Activated naive CD4-positive, alpha-beta T cell treated with anti-CD3 and anti-CD28 coated beads, Interleukin-2, amount 50 U/mL, for 16 hours (primary cell): Measurements from ENCODE around the gene TMEM91.
A peak's percentile ranks its signal among the peaks of the same experiment; 100 is the strongest.

Experiments used
- DNase-seq: peaks from one replicate; pipeline ENCODE4 v3.0.0-alpha.2; 2020

Gene TMEM91

DNA sequence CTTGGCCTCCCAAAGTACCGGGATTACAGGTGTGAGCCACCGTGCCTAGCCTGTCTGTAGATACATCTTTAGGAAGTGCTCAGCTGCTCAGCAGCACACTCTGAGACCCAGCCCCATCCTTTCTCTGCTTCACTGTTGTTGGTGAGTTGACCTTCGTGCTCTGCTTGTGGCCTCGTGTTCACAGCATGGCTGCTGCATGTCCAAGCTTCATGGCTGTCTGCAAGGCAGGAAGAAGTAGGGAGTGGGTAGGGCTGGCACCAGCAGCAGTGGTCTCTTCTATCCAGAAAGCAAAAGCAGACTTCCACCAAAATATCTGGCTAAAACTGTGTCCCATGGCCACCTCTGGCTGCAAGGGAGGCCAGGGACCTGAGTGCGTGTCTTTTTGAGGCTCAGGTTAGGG, 36.6 kb downstream of the TMEM91 start:
- no peak for DNase-seq

DNA sequence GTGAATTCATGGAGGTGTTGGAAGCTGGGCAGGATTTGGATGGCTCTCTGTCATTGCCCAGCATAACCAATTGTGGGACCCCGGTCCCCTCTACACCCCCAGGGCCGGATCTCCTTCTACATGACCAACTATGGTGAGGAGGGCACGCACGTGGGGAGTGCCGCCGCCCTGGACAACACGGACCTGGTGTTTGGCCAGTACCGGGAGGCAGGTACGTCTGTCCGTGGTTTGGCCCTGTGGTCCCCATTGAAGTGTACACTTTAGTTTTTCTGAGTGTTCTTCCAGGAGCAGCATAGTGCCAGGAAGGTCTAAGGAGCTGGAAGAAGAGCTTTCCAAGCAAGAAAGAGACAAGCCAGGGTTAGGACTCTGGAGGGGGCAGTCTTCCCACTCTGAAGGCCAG, 37.6 kb downstream of the TMEM91 start:
- no peak for DNase-seq

DNA sequence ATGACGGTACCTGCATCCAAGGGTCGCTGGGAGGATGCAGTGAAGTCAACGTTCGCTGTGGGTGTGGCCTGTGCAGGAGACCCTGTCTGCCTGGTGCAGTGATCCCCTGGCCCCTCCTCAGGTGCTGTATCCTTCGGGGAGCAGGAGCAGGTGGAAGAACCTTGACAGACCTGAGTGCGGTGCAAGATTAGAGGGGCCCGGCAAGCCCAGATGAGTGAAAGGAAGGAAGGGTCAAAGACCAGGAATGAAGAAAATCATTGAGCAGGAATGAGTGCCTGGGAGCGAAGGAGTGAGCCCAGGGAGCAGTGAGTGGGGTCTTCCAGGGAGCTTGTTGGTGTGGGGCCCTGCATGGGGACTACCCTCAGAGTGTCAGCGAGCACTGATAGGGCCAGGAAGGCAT, 38.1 kb downstream of the TMEM91 start:
- DNase-seq, result no peak

DNA sequence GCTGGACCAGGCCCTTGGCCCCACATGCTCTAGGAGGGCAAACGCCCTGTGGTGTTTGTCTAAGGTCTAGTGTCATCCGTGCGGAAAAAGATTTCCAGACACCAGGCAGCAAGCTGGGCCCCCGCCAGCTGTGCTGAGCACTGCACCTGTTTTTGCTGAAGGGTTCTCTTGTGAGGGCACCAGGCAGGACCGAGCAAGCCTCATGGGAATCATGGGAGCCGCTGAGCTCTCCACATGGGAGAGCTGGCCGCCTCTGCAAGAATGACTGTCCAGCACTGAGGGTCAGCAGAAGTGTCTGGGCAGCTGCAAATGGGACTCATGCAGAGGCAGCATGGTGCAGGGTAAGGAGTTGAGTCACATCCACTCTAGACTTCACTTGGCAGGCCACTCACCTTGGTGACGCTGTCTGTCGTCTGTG, 38.8 kb downstream of the TMEM91 start:
- no peak for DNase-seq

DNA sequence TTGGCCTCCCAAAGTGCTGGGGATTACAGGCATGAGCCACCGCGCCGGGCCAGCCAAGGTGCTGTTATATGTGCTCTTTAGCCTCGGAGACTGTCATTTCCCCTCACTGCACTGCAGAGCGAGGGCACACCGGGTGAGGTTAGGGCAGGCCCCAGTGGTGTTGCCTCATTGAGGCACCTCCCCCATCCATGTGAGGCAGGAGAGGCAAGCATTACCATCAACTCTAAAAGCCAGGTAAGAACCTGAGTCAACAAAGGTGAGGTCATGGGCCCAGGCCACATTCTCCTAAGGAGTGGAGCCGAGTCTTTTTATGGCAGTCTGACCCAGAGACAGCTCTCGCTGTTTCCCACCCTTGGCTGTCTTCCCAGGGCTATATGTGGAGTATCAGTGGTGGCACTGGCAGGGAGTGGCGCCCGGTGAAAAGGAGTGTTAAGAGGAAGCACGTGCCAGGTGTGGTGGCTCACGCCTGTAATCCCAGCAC, 39.9 kb downstream of the TMEM91 start:
- DNase-seq, result no peak

DNA sequence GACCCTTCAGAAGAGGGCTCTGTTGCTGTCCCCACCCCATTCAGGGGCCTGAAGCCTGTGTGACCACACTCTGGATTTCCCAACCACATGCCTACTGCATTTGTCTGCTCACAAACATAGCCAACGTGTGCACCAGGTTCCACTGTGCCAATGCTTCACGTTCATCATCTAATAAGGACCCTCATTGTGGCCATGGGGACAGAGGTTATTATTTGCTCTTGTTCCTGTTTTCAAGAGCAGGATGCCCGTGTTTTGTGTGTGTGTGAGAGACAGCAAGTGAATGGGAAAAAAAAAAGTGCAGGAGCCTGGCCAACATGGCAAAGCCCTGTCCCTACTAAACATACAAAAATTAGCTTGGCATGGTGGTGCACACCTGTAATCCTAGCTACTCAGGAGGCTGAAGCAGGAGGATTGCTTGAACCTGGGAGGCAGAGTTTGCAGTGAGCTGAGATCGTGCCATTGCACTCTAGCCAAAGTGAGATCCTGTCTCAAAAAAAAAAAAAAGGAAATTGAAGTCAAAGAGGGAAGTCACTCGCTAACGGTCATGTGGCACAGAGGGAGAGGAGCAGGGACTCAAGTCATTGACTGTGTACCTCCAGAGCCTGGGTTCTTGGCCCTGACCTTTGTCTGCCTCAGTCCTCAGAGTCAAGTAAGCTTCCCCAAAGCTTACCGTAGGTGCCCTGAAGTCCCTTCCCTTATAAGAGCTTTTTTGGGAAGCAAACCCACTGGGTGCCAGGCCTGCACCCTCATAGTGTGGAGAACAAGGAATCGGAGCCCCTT, 44.0 kb downstream of the TMEM91 start:
- no peak for DNase-seq

DNA sequence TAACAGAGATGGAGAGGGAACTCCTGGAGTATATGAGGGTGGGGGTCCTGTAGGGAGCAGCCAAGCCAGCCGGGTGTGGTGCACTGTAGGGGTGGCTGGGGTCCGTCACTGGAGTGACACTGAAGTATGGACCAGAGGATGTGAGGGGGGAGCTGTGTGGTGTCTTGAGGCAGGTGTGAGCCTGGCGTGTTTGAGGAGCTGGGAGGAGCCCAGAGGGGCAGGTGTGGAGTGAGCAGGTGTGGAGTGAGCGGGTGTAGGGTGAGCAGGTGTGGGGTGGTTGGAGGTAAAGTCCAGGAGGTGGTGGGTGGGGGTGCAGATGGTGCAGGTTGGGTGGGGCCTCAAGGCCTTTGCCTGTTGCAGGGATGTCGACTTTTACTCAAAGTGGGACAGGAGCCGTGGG, 45.0 kb downstream of the TMEM91 start:
- DNase-seq, result no peak

DNA sequence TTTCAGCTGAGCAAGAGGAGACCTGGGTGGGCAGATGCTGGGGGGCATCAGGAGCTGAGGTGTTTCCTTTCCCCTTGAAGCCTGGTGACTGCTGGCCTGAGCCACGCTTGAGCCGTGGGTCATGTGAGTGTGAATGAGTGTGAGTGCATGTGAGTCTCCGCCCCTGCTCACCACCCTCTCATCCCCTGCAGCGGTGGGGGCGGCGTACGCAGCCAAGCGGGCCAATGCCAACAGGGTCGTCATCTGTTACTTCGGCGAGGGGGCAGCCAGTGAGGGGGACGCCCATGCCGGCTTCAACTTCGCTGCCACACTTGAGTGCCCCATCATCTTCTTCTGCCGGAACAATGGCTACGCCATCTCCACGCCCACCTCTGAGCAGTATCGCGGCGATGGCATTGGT, 45.6 kb downstream of the TMEM91 start:
- DNase-seq, result no peak

DNA sequence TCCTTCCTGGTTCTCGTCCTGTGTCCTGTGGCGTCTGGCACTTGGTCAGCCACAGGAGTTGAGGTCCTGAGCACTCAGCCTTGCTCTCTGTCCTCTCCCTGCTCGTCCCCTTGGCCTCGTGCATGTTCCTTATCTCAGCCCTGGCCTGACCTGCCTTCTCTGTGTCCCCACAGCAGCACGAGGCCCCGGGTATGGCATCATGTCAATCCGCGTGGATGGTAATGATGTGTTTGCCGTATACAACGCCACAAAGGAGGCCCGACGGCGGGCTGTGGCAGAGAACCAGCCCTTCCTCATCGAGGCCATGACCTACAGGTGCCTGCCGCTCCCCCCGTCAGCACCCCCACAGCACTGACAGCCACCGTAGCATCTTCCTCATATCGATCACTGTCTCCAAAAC, 46.1 kb downstream of the TMEM91 start:
- DNase-seq, result no peak

DNA sequence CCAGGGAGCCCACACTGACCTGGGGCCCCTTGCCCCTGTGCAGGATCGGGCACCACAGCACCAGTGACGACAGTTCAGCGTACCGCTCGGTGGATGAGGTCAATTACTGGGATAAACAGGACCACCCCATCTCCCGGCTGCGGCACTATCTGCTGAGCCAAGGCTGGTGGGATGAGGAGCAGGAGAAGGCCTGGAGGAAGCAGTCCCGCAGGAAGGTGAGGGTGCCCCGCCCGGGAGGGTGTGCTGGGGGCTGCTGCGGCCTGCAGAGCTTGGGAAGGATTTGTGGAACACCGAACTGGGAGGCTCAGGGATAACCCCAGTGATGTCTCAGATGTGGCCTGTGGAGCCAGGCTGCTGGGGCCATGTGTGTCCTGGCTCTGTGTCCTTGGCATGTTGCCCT, 46.6 kb downstream of the TMEM91 start:
- no peak for DNase-seq

DNA sequence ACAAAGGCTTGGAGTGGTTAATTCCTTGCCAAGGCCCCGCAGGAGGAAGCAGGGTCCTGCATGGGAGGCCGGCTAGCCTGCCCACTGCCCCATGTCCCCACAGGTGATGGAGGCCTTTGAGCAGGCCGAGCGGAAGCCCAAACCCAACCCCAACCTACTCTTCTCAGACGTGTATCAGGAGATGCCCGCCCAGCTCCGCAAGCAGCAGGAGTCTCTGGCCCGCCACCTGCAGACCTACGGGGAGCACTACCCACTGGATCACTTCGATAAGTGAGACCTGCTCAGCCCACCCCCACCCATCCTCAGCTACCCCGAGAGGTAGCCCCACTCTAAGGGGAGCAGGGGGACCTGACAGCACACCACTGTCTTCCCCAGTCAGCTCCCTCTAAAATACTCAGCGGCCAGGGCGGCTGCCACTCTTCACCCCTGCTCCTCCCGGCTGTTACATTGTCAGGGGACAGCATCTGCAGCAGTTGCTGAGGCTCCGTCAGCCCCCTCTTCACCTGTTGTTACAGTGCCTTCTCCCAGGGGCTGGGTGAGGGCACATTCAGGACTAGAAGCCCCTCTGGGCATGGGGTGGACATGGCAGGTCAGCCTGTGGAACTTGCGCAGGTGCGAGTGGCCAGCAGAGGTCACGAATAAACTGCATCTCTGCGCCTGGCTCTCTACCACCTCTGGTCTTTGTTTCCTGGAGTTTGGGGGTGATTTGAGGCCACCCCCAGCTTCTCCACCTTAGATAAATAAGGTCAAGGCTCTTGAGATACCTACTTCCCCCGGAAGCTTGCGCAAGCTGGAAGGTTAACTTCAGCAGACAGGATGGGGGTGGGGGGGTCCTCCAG, 48.2 kb downstream of the TMEM91 start:
- no peak for DNase-seq

DNA sequence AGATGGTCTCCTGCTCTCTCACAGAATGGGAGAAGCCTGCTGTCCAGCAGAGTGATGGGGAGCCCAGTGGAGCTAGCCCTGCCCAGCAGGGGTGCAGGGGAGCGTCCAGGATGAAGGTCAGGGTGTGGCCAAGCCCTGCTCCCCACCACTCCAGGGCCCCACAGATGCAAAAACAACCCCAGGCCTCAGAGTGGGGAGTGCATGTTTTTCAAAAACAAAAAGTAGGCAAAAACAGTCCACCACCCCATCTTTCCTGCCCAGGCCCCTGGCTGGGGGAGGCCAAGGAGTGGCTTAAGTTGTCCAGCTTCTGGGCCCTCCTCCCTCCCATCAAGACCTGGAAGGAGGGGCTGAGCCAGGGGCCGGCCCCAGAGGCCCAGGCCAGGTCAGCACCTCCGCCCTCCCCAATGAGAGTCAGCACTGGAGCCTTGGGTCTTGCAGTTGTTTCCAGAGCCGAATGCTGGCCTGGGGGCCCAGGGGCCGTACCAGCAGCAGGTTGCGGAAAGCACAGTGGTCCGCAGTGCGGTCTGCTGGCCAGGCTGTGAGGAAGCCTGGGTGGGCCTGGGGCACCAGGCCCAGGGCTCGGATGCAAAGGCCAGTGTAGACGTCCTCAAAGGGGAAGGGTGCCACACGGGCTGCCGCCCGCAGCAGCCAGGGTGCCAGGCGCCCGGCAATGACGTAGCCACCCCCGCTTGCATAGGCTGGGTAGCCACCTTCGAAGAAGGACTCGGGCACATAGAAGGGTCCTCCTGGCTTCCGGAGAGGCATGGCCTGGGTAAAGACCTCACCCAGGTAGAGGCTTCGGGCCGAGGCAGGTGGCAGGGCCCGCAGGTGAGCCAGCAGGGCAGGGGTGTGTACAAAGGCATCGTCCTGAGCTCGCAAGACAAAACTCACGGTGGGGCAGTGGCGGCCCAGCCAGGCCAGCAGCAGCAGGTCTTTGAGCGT, 49.1 kb downstream of the TMEM91 start:
- DNase-seq, result no peak

DNA sequence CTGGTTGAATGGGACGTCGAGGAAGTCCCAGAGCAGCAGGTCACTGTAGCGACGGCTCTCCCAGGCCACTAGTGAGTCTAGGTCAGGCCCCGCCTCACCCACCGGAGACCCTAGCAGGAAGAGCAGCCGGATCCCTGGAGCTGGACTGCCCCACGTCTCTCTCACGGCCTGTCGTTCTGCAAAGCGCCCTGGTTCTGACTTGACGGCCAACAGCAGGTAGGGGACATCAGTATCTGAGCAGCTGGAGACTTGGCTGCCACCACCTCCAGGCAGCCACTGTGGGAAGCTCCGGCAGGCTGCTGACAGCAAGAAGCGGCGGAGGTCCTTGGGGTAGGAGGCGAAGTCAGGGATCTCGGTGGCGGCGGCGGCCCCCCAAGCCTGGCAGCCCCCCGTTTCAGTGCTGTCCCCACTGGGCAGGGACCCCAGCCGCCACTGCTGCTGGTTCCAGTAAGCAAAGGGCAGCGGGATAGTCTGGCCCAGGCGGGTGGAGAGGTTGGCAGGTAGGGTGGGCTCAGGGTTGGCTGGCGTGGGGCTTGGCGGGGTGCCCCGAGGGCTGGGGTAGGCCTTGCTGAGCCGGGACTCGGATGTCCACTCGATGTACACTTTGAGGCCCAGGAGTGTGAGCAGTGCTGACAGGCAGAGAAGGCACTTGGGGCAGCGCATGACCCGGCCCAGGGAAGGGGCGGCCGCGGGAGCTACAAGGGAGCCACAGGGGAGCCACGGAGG, 49.9 kb downstream of the TMEM91 start:
- DNase-seq, result no peak

DNA sequence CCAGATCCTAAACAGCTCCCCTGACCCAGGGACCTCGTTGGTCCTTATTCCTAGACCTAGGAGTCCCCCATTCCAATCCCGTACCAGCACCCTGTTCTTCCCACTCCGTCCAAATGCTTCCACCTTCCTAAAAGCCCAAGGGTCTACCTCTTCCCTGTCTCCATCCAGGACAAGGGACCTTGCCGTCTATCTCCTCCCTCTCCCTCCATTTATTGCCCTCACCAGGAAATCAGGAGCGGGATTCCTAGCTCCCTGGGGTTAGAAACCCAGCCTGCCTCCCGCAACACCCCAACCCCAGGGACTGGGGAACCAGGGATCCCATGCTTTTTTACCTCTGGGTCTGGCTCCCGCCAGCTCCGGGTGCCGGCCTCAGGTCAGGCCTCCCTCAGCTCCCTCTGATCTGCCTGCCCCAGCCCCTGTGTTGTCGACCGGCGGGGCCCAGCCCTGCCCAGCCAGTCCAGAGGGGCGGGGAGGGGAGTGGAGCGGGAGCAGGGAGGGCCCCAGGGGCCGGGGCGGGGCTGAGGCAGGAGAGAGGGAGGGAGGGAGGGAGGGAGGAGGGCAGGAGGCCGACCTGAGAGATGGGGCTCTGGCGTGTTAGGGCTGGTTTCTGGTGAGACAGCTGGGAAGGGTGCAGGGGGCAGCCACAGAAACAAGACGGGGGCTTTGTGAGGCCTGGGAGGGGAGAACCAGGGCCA, 50.8 kb downstream of the TMEM91 start, which contains the start of gene B3GNT8:
Gene B3GNT8 (minus strand): TSS at position 423 of the 695 bp plus-strand sequence. CDS start 596 bp downstream, outside the sequence.
- DNase-seq, result peak; percentile 44

DNA sequence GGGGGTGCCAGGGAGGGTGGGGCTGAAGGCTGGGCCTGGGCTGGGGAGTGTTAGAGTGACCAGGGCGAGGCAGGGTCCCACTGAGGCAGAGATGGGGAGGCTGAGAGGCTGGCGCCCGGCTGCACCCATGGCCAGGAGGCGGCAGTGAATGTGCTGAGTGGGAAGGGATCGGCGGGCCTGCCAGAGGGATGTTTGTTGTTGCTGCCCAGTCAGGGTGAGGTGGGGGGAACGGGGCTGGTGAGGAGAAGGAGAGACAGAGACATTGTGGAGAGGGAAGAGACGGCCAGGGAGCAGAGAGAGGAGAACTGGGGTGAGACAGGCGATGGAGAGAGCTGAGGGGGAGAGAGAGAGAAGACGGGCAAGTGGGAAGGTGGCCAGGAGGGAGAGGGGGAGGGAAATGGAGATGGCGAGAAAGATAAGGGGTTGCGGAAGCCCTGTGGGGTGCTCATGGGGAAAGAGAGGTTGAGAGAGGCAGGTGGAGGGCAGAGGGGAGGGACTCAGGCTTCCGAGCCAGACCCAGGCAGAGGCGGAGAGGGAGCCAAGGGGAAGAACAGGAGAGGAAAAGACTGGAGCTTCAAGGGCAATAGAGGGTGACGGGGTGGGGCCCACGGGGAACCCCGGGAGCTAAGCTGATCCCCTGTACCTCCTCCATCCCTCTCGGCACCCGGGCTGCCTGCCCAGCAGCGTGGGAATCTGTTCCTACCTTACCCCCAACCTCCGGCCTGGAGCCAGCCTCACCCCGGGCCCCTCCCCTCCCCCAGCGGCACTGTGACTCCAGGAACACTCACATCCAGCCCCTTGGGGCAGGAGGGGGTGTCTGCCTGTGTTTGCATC, 51.5 kb downstream of the TMEM91 start:
- DNase-seq, result no peak

DNA sequence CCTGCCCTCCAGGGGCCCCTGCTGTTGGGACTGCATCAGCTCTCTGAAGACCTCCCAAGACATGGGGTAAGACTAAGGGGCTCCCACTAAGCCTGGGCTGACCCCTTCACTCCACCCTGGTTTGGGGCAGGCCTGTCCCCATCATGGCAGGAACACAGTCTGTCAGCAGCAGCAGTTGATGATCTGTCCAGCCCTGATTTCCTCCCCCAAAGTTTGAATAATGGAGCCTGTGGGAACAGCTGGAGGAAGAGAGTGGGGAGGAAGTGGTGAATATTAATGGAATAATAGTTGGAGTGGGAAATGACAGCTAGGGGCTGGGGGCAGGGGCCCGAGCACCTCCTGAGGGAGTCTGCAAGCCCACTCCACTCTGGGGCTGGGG, 52.1 kb downstream of the TMEM91 start:
- DNase-seq, result no peak

DNA sequence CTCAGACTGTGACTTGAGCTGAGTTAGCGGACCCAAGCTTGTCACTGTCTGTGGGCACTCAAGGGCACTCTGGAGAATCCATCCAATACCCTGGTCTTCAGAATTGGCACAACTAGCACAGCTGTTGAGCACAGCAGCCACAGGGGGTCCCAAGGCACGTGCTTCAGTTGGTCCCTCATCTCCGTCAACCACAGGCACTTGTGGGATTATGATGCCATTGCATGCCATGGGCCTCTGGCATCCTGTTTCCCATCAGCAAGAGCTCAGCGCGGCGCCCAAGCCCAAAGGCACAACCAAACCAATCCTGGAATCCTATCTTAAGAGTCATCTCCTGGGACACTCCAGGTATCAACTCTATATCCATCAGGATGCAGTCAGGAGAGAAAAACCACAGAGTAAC, 54.6 kb downstream of the TMEM91 start:
- DNase-seq, result no peak

DNA sequence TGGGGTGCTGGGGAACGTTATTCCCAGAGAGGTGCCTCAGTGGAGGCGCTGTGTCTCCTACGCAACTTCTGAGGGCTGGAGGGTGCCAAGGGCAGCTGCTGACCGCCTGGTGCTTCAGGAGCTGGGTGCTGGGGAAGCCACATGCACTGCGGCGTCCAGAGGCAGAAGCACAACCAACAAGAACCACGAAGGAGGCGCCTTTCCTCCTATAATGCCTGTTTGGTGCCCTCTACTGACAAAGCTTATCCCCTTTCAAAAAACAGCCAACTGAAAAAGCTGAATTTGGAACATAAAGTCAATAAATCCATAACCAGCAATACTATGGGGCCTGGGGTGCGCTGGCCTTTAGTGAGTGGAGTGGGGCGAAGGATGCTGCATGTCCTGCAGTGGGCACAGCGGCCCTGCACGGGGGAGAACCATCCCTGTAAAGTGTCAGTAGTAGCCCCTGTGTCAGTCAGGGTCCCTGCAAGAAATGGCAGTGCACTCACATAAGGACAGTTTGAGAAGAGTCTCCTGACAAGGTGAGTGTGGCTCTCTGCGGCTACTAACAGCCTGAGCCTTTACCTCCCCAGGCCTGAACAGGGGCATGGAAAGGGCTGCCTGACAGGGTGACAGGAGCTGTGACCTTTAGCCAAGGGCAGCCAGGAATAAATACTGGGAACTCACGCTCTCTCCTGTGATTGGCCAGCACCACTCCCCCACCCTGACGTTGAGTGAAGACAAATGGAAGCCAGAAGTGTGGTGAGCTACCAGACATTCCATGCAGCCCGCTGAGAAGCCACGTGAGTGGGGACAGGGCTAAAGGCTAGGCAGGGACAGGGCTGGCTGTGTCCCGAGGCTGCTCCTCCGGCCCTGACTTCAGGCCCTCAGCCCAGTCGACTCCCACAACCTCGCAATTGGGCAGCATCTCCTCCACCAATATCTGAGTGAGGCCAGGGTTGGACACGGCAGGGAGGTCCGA, 55.4 kb downstream of the TMEM91 start:
- DNase-seq, result no peak

DNA sequence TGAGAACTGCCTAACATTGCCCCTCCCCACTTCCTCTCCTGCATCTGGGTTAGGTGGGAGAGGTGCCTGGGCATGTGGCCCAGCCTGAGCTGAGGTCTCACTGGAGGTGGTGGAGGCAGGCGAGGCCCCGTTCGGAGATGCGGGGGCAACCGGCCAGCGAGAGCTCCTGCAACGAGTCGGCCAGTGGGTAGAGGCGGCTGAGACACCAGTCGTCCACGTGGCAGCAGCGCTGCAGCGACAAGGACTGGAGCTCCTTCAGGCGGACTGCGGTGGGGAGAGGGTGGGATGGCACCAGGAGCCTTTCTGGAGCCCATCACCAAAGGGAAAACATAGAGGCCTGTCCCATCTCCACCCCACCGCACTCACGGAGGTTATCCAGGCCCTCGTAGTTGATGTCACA, 56.8 kb downstream of the TMEM91 start:
- no peak for DNase-seq
